RWPE1 (cell line): ENCODE results near the gene DOCK6.

Source experiments
- CTCF ChIA-PET: fragments of 350-600 bp; sonication (Branson Sonifier 250); formaldehyde crosslinking; extraction: SDS; loops from one replicate; lab custom pipeline; 2021; lab: Yijun Ruan, JAX
- POLR2A ChIA-PET: fragments of 400-600 bp; formaldehyde crosslinking; extraction: SDS; loops from one replicate; lab custom pipeline; 2020; ENCODE audit warnings: antibody characterized with exemption; ENCODE audit not compliant: low non-redundant PET; lab: Yijun Ruan, JAX
- DNase-seq: peaks from one replicate; pipeline ENCODE4 v3.0.0; 2012; ENCODE audit warnings: low spot score
- H3K27ac ChIP-seq: fragments of 450-650 bp; 2 replicates; pipeline ENCODE4 v1.5.1; 2017
- CTCF ChIP-seq: fragments of 450-650 bp; conservative IDR thresholded peaks from 2 replicates; pipeline ENCODE4 v1.5.1; 2017; ENCODE audit warnings: low read depth, mild to moderate bottlenecking

Gene DOCK6

GRCh38 chr19:11274533-11275086 lies 12.3 kb upstream of the DOCK6 start:
- ChIA-PET CTCF (interaction anchor here (0.6 kb wide), 1 partner anchor 132 kb away, joined by 3 read pairs; no protein-coding TSS in a partner anchor), POLR2A (no interaction called here)
- no peak for TF ChIP-seq CTCF

GRCh38 chr19:11273989-11274388 lies 11.7 kb upstream of the DOCK6 start:
- ChIA-PET CTCF (no interaction called here), POLR2A (no interaction called here)

More at GRCh38 chr19:11274533-11275086, 12.3 kb upstream of the DOCK6 start:
- no peak for DNase-seq
- no peak overlapping the region for H3K27ac ChIP-seq

GRCh38 chr19:11273296-11273695 lies 11.0 kb upstream of the DOCK6 start:
- DNase-seq = no peak
- CTCF ChIA-PET = no interaction called here
- no peak overlapping the region for H3K27ac ChIP-seq
- no peak for TF ChIP-seq CTCF
- POLR2A ChIA-PET = no interaction called here

More at GRCh38 chr19:11273989-11274388, 11.7 kb upstream of the DOCK6 start:
- H3K27ac ChIP-seq = no peak overlapping the region
- TF ChIP-seq CTCF = no peak
- DNase-seq = no peak

GRCh38 chr19:11269408-11269807 lies 7.1 kb upstream of the DOCK6 start:
- no peak for TF ChIP-seq CTCF
- H3K27ac ChIP-seq = peak overlapping the region; percentile 95
- ChIA-PET CTCF (no interaction called here), POLR2A (no interaction called here)
- DNase-seq = peak; percentile 72

GRCh38 chr19:11268783-11269267 lies 6.5 kb upstream of the DOCK6 start:
- TF ChIP-seq CTCF = no peak
- POLR2A ChIA-PET = no interaction called here
- peak overlapping the region; percentile 95 for H3K27ac ChIP-seq
- CTCF ChIA-PET = interaction anchor here (0.6 kb wide), 1 partner anchor 127 kb away, joined by 6 read pairs; no protein-coding TSS in a partner anchor
- DNase-seq = peak; percentile 62

GRCh38 chr19:11267316-11268085 lies 5.2 kb upstream of the DOCK6 start:
- POLR2A ChIA-PET = no interaction called here
- DNase-seq = no peak
- peak overlapping the region; percentile 95 for H3K27ac ChIP-seq
- no peak for TF ChIP-seq CTCF
- CTCF ChIA-PET = no interaction called here
